Bone marrow (tissue), 2 donors: Measurements from ENCODE around the gene BMPR1A.
"Not testable (repeated sequence)": the region's sequence is repeated elsewhere in the genome, so short reads cannot be mapped to it uniquely, and the experiment has no call there.

Experiments used
- DNase-seq, 2 donors: peaks; one replicate each; lab custom pipeline; 2025; lab: John Stamatoyannopoulos, UW

Gene BMPR1A

DNA sequence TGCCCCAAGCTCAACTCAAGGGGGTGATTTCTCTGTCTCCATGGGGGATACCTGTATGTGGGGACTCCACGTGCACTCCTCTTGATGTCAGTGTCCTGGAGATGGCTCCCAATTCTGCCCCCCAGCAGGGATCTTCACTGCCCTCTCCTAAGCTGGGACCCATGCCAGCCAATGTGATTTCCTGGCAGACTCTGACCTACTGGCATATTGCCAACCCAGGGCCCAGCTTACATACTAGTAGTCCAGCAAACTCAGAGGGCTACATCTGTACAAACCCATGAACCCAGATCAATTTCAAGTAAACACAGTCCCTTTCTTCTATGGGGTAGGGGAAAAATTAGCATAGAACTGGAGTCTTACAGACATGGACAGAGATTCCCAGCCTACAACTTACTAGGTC lies 26.2 kb upstream of the BMPR1A start:
- DNase-seq: no peak

DNA sequence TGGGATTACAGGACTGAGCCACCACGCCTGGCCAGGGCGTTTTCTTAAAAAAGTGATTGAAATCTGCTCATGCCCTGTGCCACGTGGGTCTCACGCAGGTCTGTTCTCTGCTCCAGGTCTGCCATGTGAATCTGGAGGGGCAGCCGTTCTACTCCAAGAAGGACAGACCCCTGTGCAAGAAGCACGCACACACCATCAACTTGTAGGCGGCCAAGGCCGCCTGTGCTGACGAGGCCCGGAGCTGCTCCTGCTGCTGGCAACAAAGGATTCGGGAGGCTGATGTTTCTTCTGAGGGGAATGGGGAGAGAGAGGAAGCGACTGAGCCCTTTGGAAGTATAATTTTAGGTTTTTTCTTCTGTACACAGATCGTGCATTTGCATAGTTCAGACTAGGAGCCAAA lies 23.6 kb upstream of the BMPR1A start:
- no peak for DNase-seq

DNA sequence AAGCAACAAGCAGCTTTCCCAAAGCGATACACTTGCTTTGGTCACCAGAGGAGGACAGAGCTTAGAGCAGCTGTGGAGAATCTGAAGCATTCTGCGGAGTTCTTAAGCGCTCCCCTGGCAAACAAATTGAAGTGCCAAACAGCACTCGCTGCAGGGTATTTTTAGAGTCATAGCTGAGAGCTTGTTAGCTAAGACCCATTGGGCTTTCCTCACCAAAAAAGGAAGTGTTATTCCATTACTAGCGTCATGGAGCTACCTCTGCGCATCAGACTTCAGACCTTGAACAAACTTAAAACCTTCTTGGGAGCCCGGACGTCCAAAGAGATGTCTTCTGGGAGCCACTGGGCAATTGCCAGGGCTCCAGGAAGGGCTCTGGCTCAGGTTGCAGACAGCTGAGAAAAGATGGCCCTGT lies 23.2 kb upstream of the BMPR1A start:
- DNase-seq: no peak

DNA sequence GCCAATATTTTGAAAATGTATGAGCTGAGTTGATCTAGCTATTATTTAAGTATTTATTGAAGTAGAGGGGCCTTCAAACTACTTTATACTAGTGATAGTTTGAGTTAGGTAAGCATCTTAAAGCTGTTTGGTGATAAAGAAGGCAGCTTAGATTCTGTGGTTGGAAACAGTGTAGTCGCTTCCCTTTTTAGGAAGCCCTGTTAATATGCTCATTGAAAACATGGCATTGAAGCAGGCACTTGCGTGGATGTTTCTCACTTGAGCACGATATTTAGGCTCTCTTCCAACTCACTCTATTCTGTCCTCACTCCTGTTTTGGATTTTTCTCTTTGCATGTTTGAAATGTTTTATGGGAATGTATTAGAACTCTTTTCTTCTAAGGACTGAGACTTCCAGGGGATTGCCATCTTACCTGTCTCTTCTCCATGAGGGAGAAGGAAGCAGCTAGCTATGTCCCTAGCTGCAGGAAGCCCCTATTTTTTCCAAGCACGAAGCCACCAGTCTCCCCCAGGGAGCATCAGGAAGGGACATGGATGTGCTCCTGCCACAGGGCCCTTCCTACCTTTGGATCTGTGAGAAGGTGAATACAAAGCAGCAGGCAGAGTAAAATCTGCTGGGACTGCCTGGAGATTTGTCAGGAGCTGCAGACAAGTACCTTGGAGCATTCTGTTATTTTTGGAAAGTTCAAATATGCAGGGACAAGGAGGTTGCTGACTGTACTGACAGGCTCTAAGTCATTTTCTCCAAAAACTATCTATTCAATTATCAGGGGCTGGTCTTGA lies 22.0 kb upstream of the BMPR1A start:
- DNase-seq: no peak

DNA sequence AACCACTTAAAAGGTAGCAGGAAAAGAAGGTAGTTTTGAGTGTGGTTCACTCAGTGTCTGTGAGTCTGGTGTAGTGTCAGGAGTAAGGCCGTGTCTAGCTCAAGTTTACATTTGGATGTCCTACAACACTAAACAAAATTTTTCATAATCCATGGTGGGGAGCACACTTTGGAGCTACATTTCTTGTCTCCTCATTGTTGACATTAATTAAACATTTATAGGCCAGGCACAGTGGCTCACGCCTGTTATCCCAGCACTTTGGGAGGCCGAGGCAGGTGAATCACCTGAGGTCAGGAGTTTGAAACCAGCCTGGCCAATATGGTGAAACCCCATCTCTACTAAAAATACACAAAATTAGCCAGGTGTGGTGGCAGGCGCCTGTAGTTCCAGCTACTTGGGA lies 21.1 kb upstream of the BMPR1A start:
- DNase-seq: not testable (repeated sequence)

DNA sequence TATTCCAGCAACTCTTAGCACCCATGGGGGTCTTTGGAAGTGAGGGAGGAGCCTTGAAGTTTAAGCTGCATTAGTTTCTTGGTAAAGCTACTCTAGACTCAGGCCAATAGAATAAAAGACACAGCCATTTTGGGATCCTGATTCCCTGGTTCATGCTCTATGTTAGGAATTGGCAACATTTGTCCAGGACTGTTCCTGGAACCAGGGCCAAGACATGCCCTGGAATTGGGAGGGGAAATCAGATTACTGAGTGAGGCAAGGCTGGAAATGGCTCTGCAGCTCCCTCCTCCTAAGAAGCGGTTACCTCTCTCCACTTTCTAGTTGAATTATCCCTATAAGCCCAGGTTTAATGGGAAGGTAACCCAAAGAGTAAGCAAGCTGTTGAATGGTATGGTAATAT lies 14.2 kb upstream of the BMPR1A start:
- no peak for DNase-seq

DNA sequence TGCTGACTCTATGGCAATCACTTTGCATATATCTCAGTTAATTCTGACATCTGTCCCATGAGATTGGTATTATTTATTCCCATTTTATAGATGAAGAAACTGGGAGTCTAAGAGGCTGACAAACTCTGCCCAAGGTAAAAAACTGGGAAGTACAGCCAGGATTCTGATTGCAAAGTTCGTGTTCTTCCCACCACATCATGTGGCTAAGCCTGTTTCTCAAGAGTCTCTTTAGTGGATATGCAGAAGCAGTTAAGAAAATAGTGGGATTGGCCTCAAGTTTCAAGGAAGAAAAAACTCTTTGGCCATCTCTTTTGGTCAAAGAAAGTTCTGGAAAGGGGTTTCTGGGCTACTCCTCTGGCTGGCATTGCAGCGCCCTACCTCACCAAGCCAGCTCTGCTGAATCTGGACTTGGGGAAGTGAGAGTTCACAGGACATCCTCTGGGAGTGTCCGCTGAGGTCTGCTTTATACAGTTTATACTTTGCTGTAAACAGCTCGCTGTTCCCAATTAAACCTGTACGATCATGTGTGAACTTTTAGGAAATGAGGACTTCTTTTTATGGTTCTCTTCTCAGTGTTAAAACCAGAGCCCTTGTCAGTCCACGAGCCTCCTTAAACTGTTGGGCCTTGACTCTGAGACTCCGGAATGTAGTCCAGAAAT lies 12.2 kb upstream of the BMPR1A start:
- no peak for DNase-seq

DNA sequence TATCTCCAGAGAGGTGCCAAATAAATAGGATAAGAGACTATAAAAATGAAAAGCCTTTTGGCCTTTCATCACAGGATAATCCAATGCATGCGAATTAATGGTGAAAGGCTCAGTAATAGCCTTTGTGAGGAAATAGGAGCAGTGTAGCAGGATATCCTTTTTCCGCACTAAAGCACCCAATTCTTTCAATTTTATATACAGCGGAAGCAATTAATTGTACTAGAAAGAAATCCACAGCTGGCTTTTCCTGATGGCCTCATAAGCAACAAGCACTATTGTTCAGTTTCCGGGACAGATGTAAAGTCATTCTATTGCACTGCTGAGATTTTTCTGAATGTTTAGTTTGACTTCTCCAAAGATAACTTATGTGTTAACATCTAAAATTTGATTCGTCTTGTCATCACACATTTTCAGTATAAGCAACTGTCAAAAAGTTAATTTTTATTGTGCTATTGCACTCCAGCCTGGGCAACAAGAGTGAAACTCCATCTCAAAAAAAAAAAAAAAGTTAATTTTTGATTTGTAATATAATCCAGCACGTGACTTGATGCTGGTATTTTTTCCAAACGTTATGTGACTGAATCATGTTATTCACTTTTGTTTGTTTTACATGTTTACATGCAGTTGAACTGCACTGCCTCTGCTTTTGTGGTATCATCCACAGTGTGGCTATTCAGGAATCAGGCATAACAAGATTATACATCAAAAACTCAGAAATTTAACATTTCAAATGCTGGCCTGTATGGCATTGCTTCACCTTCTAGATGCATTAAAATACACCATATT lies 8.4 kb upstream of the BMPR1A start:
- DNase-seq: no peak

DNA sequence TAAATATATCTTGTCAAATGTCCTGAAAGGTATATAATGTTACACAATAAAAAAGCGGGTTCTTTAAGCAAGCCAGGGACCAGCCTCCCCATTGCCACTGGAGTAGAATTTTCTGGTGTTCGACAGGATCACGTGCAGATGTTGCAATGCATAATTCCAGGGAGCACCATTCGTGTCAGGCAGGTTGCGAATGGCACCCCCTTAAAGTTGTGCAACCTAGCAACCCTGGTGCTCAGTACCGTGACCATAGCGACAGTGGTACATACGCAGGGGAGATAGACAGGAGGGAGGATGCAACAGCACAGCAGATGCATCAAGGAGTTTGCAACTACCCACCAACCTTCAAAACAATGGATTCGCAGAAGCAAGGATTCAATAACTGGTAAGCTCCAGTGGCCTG lies 6.6 kb upstream of the BMPR1A start:
- DNase-seq: no peak

DNA sequence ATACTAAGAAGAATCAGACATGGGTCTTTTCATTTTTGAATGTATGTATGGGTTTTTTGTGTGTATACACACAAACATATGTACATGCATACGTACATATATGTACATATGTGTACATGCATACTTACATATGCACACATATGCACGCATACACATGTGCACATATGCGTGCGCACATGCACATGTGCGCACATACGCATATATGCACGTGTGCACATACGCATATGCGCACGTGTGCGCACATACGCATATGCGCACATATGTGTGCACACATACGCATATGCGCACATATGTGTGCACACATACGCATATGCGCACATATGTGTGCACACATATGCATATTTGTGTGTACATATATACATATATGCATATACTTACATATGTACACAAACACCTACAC lies 4.9 kb upstream of the BMPR1A start:
- no peak for DNase-seq

DNA sequence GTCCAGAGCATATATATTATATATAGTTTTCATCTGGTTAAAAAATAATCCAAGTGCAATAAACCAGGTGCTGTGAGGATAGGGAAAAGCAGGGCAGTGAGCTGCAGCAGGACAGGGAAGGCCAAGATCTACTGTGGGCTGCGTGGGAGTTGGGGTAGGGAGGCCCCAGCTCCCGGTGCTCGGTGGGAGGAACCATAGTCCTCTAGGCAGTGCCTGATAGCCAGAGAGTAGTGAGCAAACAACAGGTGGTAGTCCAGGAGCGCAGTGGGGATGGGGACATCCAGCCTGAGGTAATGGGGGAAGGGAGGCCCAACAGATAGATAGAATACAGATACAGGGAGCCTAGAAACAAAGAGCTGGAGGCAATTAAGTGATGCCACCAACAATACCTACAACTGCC lies 4.1 kb upstream of the BMPR1A start:
- no peak for DNase-seq

DNA sequence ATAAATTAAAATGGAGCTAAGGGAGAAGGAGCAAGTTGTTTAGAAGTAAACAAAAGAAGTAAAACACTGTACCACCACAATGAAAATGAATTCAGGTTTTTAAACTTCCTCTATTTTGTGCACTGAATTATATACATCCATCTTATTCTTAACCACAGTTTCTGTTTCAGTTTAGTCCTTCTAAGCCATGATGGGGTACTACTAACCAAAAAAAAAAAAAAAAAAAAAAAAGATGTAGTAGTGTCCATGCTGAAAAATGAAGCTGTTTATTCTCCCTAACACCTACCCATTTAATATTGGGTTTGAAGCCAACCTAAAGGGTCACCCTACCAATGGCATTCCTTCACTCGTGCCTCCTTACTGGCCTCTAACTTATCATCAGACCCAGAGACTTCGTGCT lies 3.4 kb upstream of the BMPR1A start:
- DNase-seq: peak in 1 of 2 donors; percentile 33

DNA sequence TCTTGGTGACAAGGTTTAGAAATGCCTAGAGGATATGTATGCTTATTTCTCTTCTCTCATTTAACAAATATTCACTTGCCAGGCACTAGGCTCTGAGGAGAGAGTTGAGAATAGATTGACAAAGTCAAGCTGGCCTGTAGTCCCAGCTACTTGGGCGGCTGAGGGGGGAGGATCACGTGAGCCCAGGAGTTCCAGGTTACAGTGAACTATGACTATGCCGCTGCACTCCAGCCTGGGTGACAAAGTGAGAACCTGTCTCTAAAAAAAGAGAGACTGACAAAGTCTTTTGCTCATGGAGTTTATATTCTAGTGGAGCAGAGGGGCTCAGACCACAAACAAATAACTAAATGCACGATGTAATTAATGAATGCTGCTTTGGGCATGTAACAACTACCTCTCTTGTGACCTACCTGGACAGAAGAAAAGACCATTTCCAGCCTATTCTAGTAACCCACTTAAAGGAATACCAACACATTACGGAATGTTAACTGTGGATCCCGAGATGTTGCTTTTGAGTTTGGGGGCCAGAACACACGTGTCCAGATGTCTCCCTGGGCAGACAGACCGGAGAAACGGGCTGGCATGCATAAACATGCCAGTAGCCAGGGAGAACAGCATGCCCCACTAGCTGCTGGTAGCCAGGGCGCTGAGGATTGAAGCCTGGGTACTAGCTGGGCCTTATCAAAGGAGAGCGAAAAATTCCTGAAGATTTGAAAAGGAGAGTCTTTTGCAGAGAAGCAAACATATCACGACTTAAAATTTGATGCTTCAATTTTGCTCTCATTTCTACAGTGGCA lies 2.6 kb upstream of the BMPR1A start:
- DNase-seq: no peak

DNA sequence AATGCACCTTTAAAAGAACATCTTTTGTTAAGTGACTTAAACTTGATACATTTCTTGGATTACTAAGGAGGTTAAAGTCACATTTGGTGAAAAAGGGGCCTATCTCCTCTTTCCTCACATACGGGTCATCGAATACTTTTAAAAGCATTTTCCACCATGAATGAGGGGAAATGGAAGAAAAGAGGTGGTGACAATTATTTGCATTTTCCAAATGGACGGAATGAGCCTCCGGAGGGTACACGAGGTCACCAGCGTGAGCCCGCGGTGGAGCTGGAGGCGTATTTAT lies 1.0 kb upstream of the BMPR1A start:
- DNase-seq: no peak

DNA sequence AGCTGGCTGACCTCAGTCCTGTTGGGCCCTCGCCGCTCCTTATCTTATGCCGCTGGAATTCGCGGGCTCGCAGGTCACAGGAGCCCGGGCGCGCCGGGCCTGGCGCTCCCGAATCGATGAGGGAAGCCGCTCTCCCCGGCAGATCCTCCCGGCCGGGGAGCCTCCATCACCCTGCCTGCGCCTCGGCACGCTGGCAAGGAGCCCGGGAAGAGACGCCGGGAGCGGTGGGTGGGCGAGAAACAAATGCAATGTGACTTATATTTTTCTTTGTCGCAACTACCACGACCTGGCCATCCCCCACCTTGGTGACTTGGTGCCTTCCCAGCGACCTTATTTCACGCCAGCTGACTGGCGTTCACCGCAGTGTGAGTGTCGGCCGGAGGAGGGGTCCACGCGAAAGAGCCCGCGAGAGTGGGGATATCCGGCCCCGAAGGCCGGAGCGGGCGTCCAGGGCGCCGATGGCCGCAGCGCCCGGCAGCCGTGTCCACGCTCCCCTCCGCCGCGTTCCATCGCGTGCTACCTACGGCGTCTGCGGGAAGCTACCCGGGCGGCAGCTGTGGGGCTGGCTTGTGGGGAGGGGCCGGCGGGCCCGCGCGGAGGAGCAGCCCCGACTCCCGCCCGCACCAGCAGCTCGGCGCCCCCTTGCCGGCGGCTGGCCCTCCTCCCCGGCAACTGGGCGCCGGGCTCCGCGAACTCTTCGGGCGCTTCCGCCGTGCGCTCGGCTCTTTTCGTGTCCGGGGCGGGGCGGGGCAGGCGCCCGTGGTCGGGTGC lies 494 bp upstream of the BMPR1A start:
- peak in 1 of 2 donors; percentile 39 for DNase-seq

DNA sequence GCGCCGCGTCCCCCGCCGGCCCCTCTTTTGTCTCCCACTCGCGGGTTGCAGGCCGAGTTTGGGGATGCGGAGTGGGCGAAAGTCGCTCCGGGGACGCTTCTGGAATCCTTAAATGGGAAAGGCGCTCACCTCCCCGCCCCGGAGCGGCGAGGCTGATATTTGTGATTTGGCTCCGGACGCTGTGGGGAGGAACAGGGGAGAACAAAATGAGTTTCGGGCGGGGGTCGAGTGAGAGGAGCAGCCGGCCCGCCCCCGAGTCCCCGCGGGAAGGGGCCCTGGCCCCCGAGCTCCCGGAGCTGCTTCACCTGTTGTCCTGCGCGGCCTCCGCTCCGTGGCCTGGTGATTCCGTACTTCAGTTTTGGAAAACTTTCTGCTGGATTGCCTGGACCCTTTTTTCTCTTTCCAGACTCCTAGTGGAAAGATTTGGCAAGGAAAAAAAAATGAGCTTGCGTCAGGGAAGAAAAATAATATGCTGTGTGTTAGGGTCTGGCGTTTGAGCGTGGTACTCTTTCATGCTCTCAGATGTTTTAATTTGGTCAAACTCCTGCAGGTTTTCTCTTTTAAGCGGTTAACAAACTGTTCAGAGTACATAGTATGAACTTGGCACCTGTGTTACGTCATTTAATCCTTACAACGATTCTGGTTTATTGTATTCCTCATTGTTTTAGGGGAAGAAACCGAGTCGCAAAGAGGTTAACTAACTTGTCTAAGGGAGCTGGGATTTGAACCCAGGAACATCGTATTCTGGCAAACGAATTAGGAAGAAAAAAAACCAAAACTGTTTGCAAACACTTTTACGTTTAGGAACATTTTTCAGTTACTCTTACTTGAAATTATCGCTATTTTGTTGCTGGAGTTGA lies 924 bp downstream of the BMPR1A start:
- DNase-seq: no peak

DNA sequence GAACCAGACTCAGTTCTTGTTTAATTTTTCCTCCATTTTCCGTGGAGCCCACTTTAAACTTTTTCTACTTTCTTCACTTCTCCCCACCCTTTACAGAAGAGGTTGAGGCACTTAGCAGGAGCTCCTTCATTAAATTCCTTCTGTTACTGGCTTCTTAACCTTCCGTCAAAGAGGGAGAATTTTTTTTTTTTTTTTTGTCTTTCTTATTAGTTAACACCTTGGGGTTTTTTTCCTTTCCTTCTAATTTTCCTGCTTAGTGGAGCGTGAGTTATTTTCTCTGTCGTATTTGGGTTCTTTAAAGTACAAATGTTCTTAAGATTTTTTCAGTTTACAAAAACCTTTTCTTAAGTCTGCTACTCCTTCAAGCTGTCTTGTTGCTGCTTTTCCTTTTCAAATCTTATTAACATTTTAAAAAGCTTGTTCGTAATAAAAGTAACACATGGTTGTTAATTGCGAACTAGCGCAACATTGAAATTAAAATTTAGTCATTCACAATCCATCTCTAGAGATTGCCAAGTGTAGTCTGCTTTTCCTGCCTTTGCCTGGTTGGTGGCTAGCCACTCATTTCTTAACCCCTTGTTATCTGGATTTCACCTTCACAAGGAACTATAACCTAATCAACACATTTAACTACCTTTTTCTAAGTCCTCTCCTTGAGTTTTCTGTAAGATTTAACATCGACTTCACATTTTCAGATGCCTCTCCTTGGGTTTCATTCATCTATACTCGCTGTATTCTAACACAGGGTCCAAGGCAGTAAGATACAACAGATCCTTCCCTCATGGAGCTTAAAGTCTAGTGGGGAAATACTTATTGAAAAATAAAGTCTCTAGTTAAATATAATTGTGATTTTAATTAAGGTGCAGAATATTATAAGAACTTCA lies 2.0 kb downstream of the BMPR1A start:
- no peak for DNase-seq

DNA sequence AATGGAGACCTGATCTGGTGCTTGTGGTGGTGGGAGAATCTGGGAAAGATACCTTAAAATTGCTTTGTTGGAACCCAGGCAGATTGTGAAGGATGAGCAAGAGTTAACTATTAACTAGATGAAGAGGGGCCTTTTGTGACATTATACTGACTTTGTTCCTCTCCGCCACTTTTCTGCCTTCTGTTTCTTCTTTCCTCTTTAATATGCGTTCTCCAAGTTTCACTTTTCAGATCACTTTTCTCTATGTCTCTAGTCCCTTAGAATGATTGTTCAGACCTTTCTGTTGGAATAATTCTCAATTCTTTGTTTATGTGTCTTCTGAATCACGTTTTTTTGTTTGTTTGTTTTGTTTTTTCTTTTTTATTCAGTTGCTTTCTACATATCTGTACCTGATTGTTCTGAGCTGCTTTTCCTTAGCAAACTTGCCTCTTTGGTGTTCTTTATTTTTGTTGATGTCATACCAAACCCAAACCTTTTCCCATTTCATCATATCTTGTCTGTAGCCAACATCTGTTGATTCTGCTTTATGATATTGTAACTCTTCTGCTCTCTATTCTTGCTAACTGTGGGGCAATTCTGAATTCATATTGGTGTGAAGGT lies 2.8 kb downstream of the BMPR1A start:
- no peak for DNase-seq

DNA sequence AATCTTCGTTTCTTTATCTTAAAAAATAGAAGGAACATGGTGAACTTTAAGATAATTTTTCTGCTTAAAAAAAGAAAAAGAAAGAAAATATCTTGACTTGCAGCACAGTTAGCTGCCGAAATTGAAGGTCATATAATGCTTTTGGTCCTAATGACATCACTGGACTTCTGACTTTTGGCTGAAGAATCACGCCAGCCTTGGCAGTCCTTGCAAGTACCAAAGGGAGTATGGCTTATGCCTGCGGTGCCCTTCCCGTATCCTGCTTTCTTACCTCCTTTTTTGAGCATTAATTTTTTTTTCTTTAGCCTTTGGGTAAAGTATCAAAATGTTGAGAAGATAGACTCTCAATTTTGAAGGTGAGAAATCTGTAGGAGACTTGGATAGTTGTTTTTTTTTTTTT lies 7.0 kb downstream of the BMPR1A start:
- DNase-seq: no peak
